Measurements from ENCODE around the gene UCK2.

Gene UCK2

GRCh38 chr1:165855010-165855838, 27.8 kb downstream of the UCK2 start:
- DNase-seq (ENCODE audit: low read depth in 3 of 3), result no peak

- no peak for DNase-seq (ENCODE audit: low read depth in 3 of 3)
Observed at GRCh38 chr1:165856021-165856420, 28.6 kb downstream of the UCK2 start.

- no peak for DNase-seq (ENCODE audit: low read depth in 3 of 3)
Observed at GRCh38 chr1:165856606-165857005, 29.2 kb downstream of the UCK2 start.

GRCh38 chr1:165857046-165857801, 29.8 kb downstream of the UCK2 start:
- no peak for DNase-seq (ENCODE audit: low read depth in 3 of 3)

- no peak for DNase-seq (ENCODE audit: low read depth in 3 of 3)
Observed at GRCh38 chr1:165858364-165858823, 31.0 kb downstream of the UCK2 start.

GRCh38 chr1:165858967-165859845, 31.8 kb downstream of the UCK2 start:
- DNase-seq (ENCODE audit: low read depth in 3 of 3), result no peak

GRCh38 chr1:165860065-165860464, 32.7 kb downstream of the UCK2 start:
- no peak for DNase-seq (ENCODE audit: low read depth in 3 of 3)

- no peak for DNase-seq (ENCODE audit: low read depth in 3 of 3)
Observed at GRCh38 chr1:165861911-165862310, 34.5 kb downstream of the UCK2 start.

- DNase-seq (ENCODE audit: low read depth in 3 of 3), result no peak
Observed at GRCh38 chr1:165862448-165862847, 35.0 kb downstream of the UCK2 start.

- DNase-seq (ENCODE audit: low read depth in 3 of 3), result no peak
Observed at GRCh38 chr1:165863346-165863745, 35.9 kb downstream of the UCK2 start.

GRCh38 chr1:165865633-165866340, 38.4 kb downstream of the UCK2 start:
- DNase-seq (ENCODE audit: low read depth in 3 of 3), result no peak

- no peak for DNase-seq (ENCODE audit: low read depth in 3 of 3)
Observed at GRCh38 chr1:165869343-165869742, 41.9 kb downstream of the UCK2 start.

GRCh38 chr1:165871311-165872067, 44.1 kb downstream of the UCK2 start:
- DNase-seq (ENCODE audit: low read depth in 3 of 3), result peak in 1 of 3 experiments; percentile 49

GRCh38 chr1:165873481-165873880, 46.1 kb downstream of the UCK2 start:
- no peak for DNase-seq (ENCODE audit: low read depth in 3 of 3)

- no peak for DNase-seq (ENCODE audit: low read depth in 3 of 3)
Observed at GRCh38 chr1:165874643-165875042, 47.2 kb downstream of the UCK2 start.

GRCh38 chr1:165875171-165875570, 47.8 kb downstream of the UCK2 start:
- DNase-seq (ENCODE audit: low read depth in 3 of 3), result no peak

GRCh38 chr1:165875604-165876003, 48.2 kb downstream of the UCK2 start:
- DNase-seq (ENCODE audit: low read depth in 3 of 3), result no peak

- DNase-seq (ENCODE audit: low read depth in 3 of 3), result no peak
Observed at GRCh38 chr1:165876121-165876520, 48.7 kb downstream of the UCK2 start.

- no peak for DNase-seq (ENCODE audit: low read depth in 3 of 3)
Observed at GRCh38 chr1:165877411-165877810, 50.0 kb downstream of the UCK2 start.

- no peak for DNase-seq (ENCODE audit: low read depth in 3 of 3)
Observed at GRCh38 chr1:165877940-165878556, 50.6 kb downstream of the UCK2 start.

Measured in stimulated activated CD4-positive, alpha-beta T cell treated with anti-CD3 and anti-CD28 coated beads, TNF-alpha, amount 100 ng/mL, for 24 hours (primary cell).